Thymus (tissue), 11 donors: Measurements from ENCODE around the gene FAXC. TPM values are rescaled to one million over a fixed set of nuclear protein-coding genes. Genes with fewer than 3 reads are reported as not detected.
"Not testable (repeated sequence)": the region's sequence is repeated elsewhere in the genome, so short reads cannot be mapped to it uniquely, and the experiment has no call there.

ENCODE experiments used
- DNase-seq, 9 donors: peaks; one replicate each; pipeline ENCODE4 v3.0.0-alpha.2; 2013; ENCODE audit warnings: low spot score in 9 of 9, low read depth in 6 of 9, missing footprints in 1 of 9
- H3K27ac ChIP-seq, 2 donors: one replicate each; pipeline ENCODE4 v1.5.1; 2013; ENCODE audit warnings: control low read depth in 1 of 2, low read depth in 1 of 2, low read length in 1 of 2, mild to moderate bottlenecking in 1 of 2, moderate library complexity in 1 of 2
- H3K27me3 ChIP-seq, 2 donors: one replicate each; pipeline ENCODE4 v1.5.1; 2013; ENCODE audit warnings: low read length in 1 of 2; ENCODE audit not compliant: control insufficient read depth in 2 of 2, insufficient read depth in 1 of 2
- H3K36me3 ChIP-seq, 2 donors: one replicate each; pipeline ENCODE4 v1.5.1; 2013; ENCODE audit warnings: low read length in 1 of 2, mild to moderate bottlenecking in 1 of 2, moderate library complexity in 1 of 2; ENCODE audit not compliant: control insufficient read depth in 2 of 2, insufficient read depth in 2 of 2
- H3K4me1 ChIP-seq, 2 donors: one replicate each; pipeline ENCODE4 v1.5.1; 2013; ENCODE audit warnings: low read length in 2 of 2; ENCODE audit not compliant: control insufficient read depth in 2 of 2, insufficient read depth in 2 of 2
- H3K4me3 ChIP-seq, 2 donors: one replicate each; pipeline ENCODE4 v1.5.1; 2013; ENCODE audit warnings: low read length in 2 of 2, control low read depth in 1 of 2, mild to moderate bottlenecking in 1 of 2
- H3K9me3 ChIP-seq, 2 donors: one replicate each; pipeline ENCODE4 v1.5.1; 2013; ENCODE audit warnings: low read length in 1 of 2, mild to moderate bottlenecking in 1 of 2; ENCODE audit not compliant: control insufficient read depth in 2 of 2, insufficient read depth in 1 of 2
- WGBS: extraction: QIAGEN DNeasy Blood & Tissue Kit; methylation state at CpG from one replicate; pipeline ENCODE4 v1.1.7; 2013; 5-methylcytosine and 5-hydroxymethylcytosine counted together
- polyA plus RNA-seq: library from polyadenylated mRNA; stranded (reverse); fragments of 200-250 nt; gene quantifications from one replicate; pipeline ENCODE4 v1.2.3, GENCODE V29; 2013
- total RNA-seq: library from RNA; stranded (reverse); fragments of 120-200 nt; gene quantifications from one replicate; pipeline ENCODE4 v1.2.4, GENCODE V29; 2013
- donor health status: healthy.

Gene FAXC
- total and polyA plus RNA-seq, 2 donors: 2.9 to 11.7 TPM

DNA sequence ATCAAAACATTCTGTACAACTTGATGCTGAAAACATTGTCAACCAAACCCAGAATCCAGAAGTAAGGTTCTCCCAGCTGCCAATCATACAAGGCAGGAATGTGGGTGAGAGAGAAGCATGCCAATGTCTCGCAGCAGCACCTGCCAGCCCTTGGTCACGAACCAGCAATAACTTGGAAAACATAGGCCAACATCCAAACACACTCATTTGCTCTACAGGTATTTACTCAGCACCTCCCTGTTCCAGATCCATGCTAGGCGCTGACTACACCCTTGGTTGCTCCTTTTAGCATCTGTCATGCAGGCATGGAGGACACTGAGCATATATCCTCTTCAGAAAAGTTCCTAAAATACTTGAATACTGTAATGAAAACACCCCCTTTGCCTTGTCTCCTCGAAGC is 63.6 kb downstream of the FAXC start:
- H3K9me3 ChIP-seq: no peaks in the 10 kb centered on the region
- 85% methylated on average over 4 of the region's 4 CpGs for WGBS
- DNase-seq: no peak
- no peaks in the 10 kb centered on the region for H3K4me1 ChIP-seq
- no peaks in the 10 kb centered on the region for H3K36me3 ChIP-seq
- H3K4me3 ChIP-seq: no peak overlapping the region
- no peak overlapping the region for H3K27ac ChIP-seq
- H3K27me3 ChIP-seq: no peaks in the 10 kb centered on the region

DNA sequence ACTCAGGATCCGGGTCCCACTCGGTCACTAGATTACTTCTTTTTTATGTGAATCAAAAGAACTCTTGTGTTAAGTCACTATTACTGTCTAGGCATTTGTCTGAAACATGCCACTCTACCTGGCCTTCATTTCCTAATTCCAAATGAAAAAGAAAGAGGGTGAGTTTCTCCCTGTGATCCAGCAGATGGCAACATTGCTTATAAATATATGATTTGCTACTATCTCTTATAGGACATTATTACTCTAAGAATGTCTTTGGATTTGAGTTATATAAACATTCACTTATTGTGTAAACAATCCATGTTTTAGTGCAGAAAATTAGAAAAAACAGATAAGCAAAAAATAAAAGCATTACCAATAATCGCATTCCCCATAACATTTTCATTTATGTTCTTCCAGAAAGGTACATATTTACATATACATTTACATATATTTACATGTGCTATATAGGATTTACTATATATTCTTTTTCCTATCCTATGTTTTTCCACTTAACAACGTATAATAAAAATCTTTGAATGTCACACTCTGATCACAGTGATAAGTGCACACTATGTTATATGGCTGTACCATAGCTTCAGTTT is 66.9 kb downstream of the FAXC start:
- Histone ChIP-seq H3K27ac (no peak overlapping the region), H3K4me1 (no peaks in the 10 kb centered on the region), H3K9me3 (no peaks in the 10 kb centered on the region), H3K4me3 (no peak overlapping the region), H3K36me3 (no peaks in the 10 kb centered on the region), H3K27me3 (no peaks in the 10 kb centered on the region)
- no peak for DNase-seq
- WGBS: 86% methylated on average over 4 of the region's 4 CpGs

DNA sequence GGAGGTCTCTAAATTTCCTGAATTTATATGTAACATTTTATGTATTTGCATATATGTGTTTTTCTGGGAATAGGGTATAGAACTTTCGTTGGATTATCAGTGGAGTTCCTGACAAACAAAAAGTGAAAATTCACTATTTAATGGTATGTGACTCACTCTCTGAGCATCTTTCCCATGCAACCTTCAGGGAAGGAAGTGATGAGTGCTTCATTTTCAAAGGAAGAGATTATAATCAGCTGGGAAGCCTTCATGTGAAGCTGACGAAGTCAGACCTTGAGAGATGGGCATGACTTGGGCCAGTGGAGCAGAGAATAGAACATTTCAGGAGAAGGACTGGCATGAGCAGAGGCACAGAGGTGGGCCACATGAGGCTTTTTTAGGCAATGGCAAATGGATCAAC is 72.7 kb downstream of the FAXC start:
- no peaks in the 10 kb centered on the region for H3K4me1 ChIP-seq
- no peaks in the 10 kb centered on the region for H3K9me3 ChIP-seq
- WGBS: 73% methylated on average over 2 of the region's 2 CpGs
- H3K27ac ChIP-seq: no peak overlapping the region
- no peak for DNase-seq
- H3K4me3 ChIP-seq: no peak overlapping the region
- no peaks in the 10 kb centered on the region for H3K27me3 ChIP-seq
- no peaks in the 10 kb centered on the region for H3K36me3 ChIP-seq

DNA sequence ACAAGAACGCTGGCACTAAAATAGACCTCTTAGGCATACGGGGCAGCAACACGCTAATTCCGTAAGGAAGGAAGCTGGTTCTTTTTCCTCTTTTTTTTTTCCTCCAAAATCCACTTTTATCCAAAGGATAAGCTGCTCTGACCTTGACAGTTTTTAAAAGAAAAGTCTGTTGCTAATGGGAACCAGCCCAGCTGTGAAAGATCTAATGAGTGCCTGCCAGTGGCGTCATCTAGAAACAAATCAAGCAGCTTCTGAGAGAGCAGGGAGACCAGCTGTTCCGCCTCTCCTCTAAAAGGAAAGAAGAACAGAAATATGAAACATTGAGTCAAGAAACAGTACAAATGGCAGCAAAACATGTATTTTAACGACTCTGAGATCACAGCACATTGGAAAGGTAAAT is 78.6 kb downstream of the FAXC start:
- no peak overlapping the region for H3K4me3 ChIP-seq
- H3K4me1 ChIP-seq: no peaks in the 10 kb centered on the region
- 93% methylated on average over 7 of the region's 7 CpGs for WGBS
- no peaks in the 10 kb centered on the region for H3K9me3 ChIP-seq
- H3K27ac ChIP-seq: no peak overlapping the region
- H3K36me3 ChIP-seq: no peaks in the 10 kb centered on the region
- no peaks in the 10 kb centered on the region for H3K27me3 ChIP-seq
- no peak for DNase-seq

DNA sequence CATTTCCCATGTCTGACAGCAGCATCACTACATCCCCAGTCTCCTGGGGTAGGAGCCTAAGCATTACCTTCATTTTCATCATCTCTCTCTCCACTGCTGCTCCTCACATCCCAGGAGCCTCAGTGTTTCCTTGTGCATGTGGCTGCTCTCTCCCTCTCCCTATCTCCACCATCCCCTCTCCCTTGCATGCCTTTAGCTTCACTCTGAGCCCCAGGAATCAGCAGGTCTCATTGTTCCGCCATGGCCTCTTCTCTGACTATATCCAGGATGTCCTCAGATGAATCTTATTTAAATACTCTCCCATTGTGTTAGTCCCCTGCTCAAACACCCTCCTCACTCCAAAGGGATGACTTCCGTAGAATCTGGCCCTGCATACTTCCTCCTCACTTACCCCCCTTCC is 79.4 kb downstream of the FAXC start:
- no peak for DNase-seq
- Histone ChIP-seq H3K27me3 (no peaks in the 10 kb centered on the region), H3K9me3 (no peaks in the 10 kb centered on the region), H3K27ac (no peak overlapping the region), H3K36me3 (no peaks in the 10 kb centered on the region), H3K4me3 (no peak overlapping the region), H3K4me1 (no peaks in the 10 kb centered on the region)
- WGBS: 90% methylated on average over 2 of the region's 2 CpGs

DNA sequence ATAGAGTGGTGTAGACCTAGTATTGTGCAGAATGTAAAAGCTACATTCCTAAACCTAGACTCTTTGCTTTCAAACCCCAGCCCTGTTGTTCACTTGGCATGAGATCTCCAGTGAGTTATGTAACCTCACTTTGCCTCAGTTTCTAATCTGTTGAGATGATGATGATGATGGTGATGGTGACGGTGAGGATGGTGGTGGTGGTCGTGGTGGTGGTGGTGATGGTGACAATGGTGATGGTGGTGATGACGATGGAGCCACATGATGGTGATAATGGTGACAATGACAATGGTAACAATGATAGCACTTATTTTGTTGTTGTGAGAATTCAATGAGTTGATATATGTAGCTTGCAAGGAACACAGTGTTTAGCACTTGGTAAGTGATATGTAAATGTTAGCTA is 80.3 kb downstream of the FAXC start:
- no peaks in the 10 kb centered on the region for H3K36me3 ChIP-seq
- 75% methylated on average over 3 of the region's 3 CpGs for WGBS

DNA sequence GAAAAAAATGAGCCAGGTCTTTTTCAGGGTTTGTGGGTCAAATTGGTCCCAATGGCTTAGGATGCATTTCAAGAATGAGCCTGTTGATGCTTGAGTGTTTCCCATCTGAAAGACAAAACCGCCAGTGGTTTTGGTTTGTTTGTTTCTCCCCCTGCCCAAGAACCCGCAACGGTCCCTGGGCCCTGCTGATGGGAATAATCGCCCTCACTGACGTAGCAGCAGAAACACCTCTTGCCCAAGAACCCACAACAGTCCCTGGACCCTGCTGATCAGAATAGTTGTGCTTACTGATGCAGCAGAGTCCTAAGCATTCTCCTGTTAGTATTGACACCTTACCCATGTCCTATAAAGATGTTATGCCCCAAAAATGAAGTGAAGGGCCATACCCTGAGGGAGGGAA is 82.5 kb downstream of the FAXC start:
- not testable (repeated sequence) for DNase-seq, H3K9me3 ChIP-seq, H3K27ac ChIP-seq, H3K36me3 ChIP-seq, H3K27me3 ChIP-seq, H3K4me1 ChIP-seq, H3K4me3 ChIP-seq
- WGBS: 95% methylated on average over 5 of the region's 5 CpGs

More for the DNA sequence above, 80.3 kb downstream of the FAXC start:
- Histone ChIP-seq H3K4me1 (no peaks in the 10 kb centered on the region), H3K4me3 (no peak overlapping the region), H3K27ac (no peak overlapping the region), H3K9me3 (no peaks in the 10 kb centered on the region), H3K27me3 (no peaks in the 10 kb centered on the region)
- no peak for DNase-seq

DNA sequence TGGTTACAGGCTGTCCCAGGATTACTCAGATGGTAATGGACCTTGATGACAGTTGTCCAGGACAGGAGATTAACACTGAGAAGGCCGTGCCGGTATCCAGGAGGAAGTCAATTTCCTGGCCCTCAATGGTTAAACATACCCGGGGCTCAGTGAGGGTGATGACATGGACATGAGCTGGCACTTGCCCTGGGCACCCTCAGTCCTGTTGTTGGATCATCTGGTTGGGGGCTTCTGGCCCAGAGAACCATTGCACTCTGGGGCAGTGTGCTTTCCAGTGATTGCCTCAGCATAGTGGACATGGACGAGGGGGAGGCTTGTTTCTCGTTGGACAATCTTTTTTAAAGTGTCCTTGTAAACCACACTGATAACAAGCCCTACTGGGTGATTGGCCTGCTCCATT is 84.0 kb downstream of the FAXC start:
- not testable (repeated sequence) for H3K9me3 ChIP-seq, H3K27me3 ChIP-seq, H3K27ac ChIP-seq, DNase-seq, H3K4me3 ChIP-seq, H3K36me3 ChIP-seq, H3K4me1 ChIP-seq
- 96% methylated on average over 5 of the region's 5 CpGs for WGBS

DNA sequence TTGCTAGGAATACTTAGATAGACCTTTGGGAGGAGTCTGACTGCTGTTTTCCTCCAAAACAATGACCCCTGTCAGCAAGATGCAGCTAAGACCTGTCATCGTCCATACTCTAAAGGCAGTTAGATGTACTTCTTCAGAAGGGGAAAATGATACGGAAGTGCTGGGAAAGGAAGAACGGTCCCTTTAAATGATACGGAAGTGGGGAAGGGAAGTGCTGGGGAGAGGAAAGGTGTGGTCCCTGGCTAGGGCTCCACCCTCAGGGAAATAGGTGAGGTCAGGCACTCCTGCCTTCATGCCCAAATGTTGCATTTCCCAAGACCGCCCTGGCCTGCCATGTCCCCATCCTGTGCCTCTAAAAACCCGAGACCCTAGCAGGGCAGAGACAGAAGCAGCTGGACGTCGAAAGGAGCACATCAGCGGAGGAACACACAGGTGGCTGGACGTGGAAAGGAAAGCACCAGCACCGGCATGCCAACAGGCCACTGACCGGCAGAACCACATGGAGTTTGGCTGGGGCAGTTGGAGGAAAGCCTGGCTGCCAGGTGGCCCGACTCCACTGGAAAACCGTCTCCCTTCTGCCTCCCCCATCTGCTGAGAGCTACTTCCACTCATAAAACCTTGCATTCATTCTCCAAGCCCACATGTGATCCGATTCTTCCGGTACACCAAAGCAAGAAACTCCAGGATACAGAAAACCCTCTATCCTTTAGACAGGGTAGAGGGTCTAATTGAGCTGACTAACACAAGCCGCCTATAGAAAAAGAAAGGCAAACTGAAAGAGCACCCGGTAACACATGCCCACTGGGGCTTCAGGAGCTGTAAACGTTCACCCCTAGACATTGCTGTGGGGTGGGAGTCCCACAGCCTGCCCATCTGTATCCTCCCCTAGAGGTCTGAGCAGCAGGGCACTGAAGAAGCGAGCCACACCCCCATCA is 94.6 kb downstream of the FAXC start:
- Histone ChIP-seq H3K9me3 (no peaks in the 10 kb centered on the region), H3K4me1 (no peaks in the 10 kb centered on the region), H3K27me3 (no peaks in the 10 kb centered on the region), H3K4me3 (no peak overlapping the region), H3K27ac (no peak overlapping the region), H3K36me3 (no peaks in the 10 kb centered on the region)
- 87% methylated on average over 20 of the region's 20 CpGs for WGBS
- DNase-seq: no peak
